ENCODE data around the gene PSME2.
A peak's percentile ranks its signal among the peaks of the same experiment; 100 is the strongest.

Gene PSME2

GRCh38 chr14:24179294-24179960, 33.0 kb upstream of the PSME2 start:
- no peak for DNase-seq

GRCh38 chr14:24178399-24179178, 32.2 kb upstream of the PSME2 start:
- DNase-seq = no peak

GRCh38 chr14:24177891-24178290, 31.5 kb upstream of the PSME2 start:
- DNase-seq = no peak

GRCh38 chr14:24177041-24177825, 30.8 kb upstream of the PSME2 start:
- no peak for DNase-seq

GRCh38 chr14:24176599-24176998, 30.2 kb upstream of the PSME2 start:
- no peak for DNase-seq

- no peak for DNase-seq
Observed at GRCh38 chr14:24172871-24173281, 26.5 kb upstream of the PSME2 start.

GRCh38 chr14:24172261-24172860, 26.0 kb upstream of the PSME2 start:
- DNase-seq = no peak

GRCh38 chr14:24171422-24172260, 25.2 kb upstream of the PSME2 start, which contains the start of gene REC8:
REC8 (plus strand) TSS chr14:24172080; CDS start chr14:24172553, 473 bp downstream.
- DNase-seq = peak; percentile 98

GRCh38 chr14:24167469-24168114, 21.2 kb upstream of the PSME2 start:
- DNase-seq = no peak

- no peak for DNase-seq
Observed at GRCh38 chr14:24165785-24166184, 19.4 kb upstream of the PSME2 start.

GRCh38 chr14:24164518-24164991, 18.1 kb upstream of the PSME2 start:
- no peak for DNase-seq

GRCh38 chr14:24162093-24162492, 15.7 kb upstream of the PSME2 start:
- DNase-seq = no peak

GRCh38 chr14:24160850-24161804, 14.7 kb upstream of the PSME2 start, which contains the start of gene IRF9:
IRF9 (plus strand) TSS chr14:24161265; CDS start chr14:24162145, 880 bp downstream.
- peak; percentile 93 for DNase-seq

- DNase-seq = no peak
Observed at GRCh38 chr14:24160499-24160849, 14.1 kb upstream of the PSME2 start.

GRCh38 chr14:24159777-24160498, 13.5 kb upstream of the PSME2 start:
- no peak for DNase-seq

GRCh38 chr14:24157331-24157730, 10.9 kb upstream of the PSME2 start:
- no peak for DNase-seq

- no peak for DNase-seq
Observed at GRCh38 chr14:24156840-24157239, 10.4 kb upstream of the PSME2 start.

GRCh38 chr14:24155100-24155499, 8.7 kb upstream of the PSME2 start:
- no peak for DNase-seq

GRCh38 chr14:24151404-24152080, 5.1 kb upstream of the PSME2 start:
- DNase-seq = no peak
